Measurements from ENCODE around the gene BCHE. TPM values are rescaled to one million over a fixed set of nuclear protein-coding genes. Genes with fewer than 3 reads are reported as not detected.

Gene BCHE
- total and polyA plus RNA-seq, 2 donors (not counting 3 experiments of a cell fraction or from before 2014, with no cell fraction given): 0.27 to 0.66 TPM

DNA sequence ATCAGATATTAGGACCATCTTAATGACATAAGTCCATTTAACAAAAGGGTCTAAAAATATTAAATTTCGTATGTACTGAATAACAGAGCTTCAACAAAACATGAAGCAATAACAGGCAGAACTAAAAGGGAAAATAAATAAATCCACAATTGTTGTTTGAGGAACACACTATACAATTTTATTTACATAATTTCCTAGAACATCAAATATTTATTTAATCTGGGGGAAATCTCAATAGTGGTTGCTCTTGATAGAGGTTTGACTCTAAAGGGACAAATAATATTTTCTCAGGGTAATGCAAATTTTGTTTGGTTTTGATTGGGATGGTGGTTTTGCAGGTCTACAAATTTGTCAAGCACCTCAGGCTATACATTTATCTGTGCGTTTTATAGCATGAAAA, 90.3 kb downstream of the BCHE start:
- Histone ChIP-seq H3K9me1 (replicated peaks; ENCODE audit: control insufficient read depth, extremely low read depth, insufficient read depth, low read length) (no peaks in the 10 kb centered on the region), H3K79me2 (ENCODE audit: control insufficient read depth, insufficient read depth, low read length) (no peaks in the 10 kb centered on the region), H3K4me1 (ENCODE audit: control insufficient read depth, extremely low read depth, insufficient read depth, low read length) (no peaks in the 10 kb centered on the region), H4K20me1 (replicated peaks; ENCODE audit: control insufficient read depth, extremely low read depth, insufficient read depth, low read length) (no peaks in the 10 kb centered on the region), H2AFZ (ENCODE audit: low read depth, low read length) (no peak overlapping the region), H3K27me3 (ENCODE audit: control insufficient read depth in 2 of 2, insufficient read depth in 2 of 2, low read length in 2 of 2) (no peaks in the 10 kb centered on the region), H3K4me2 (ENCODE audit: insufficient read depth, low read length) (no peak overlapping the region), H3K4me3 (replicated peaks in 1 of 3; ENCODE audit: insufficient read depth in 1 of 3, low read depth in 1 of 3, low read length in 3 of 3) (no peak overlapping the region), H3K27ac (ENCODE audit: insufficient read depth, low read depth, low read length) (no peak overlapping the region), H3K9me3 (replicated peaks; ENCODE audit: control insufficient read depth, insufficient read depth, low read length) (no peaks in the 10 kb centered on the region), H3K36me3 (ENCODE audit: control insufficient read depth in 2 of 2, extremely low read depth in 1 of 2, insufficient read depth in 2 of 2, low read length in 2 of 2) (no peaks in the 10 kb centered on the region), H3K9ac (replicated peaks; ENCODE audit: extremely low read depth, insufficient read depth, low read length) (no peak overlapping the region)
- BruUV-seq (replicated peaks): no TSS peak
- FAIRE-seq (no peak), DNase-seq (ENCODE audit: low read depth, low spot score) (no peak)
- TF ChIP-seq JUN (IDR thresholded peaks at IDR 0.05; ENCODE audit: borderline replicate concordance, insufficient read depth, insufficient read length, low read depth): no peak
- no peak for TF ChIP-seq POLR2AphosphoS5 (IDR thresholded peaks at IDR 0.05; ENCODE audit: insufficient read depth, low read depth, low read length)
- TF ChIP-seq MYC (IDR thresholded peaks at IDR 0.05; ENCODE audit: low read depth, low read length): no peak
- TF ChIP-seq CTCF (IDR thresholded peaks at IDR 0.05; ENCODE audit: extremely low read depth in 1 of 2, insufficient read depth in 1 of 2, low read depth in 1 of 2, low read length in 2 of 2): no peak
- no peak for TF ChIP-seq EZH2 (IDR thresholded peaks at IDR 0.05; ENCODE audit: borderline replicate concordance, low read depth, low read length, severe bottlenecking)
- TF ChIP-seq MAX (IDR thresholded peaks at IDR 0.05; ENCODE audit: insufficient read depth, insufficient read length): no peak
- no peak for TF ChIP-seq POLR2A (IDR thresholded peaks at IDR 0.05; ENCODE audit: low read depth, low read length)
- TF ChIP-seq GATA2 (IDR thresholded peaks at IDR 0.05; ENCODE audit: insufficient read depth, insufficient read length, low read depth, low read length): no peak
- TF ChIP-seq FOS (IDR thresholded peaks at IDR 0.05; ENCODE audit: borderline replicate concordance, insufficient read depth, low read length): no peak
- CTCF ChIA-PET: no interaction called here
- intact Hi-C loops (cut with micrococcal nuclease) (no loop called here), dilution Hi-C loops (cut with MboI; ENCODE audit: extremely low pct_ligation_motif_present, low sequenced_read_pairs) (no loop called here)
- POLR2A ChIA-PET: no interaction called here
